ENCODE results near the gene FANK1. TPM values are rescaled to one million over a fixed set of nuclear protein-coding genes. Genes with fewer than 3 reads are reported as not detected.

The FANK1 gene
- total and polyA plus RNA-seq, 2 donors from 2014 or later: 8.6 to 13.4 TPM

GRCh38 chr10:126016882-126017281, 120.5 kb downstream of the FANK1 start:
- FAIRE-seq: no peak
- Histone ChIP-seq H3K27ac (ENCODE audit: low read depth in 2 of 2, low read length in 2 of 2) (peak overlapping the region in 1 of 2 donors; percentile 18), H3K4me1 (ENCODE audit: control insufficient read depth in 2 of 3, insufficient read depth in 2 of 3, low read depth in 1 of 3, low read length in 3 of 3) (peaks cover 0 to 24% (median 4%) of the 10 kb centered on the region in 3 donors), H3K4me3 (ENCODE audit: low read length in 3 of 3) (no peak overlapping the region), H3K36me3 (ENCODE audit: control insufficient read depth in 2 of 3, insufficient read depth in 3 of 3, low read length in 3 of 3) (peaks cover 0 to 2% (median 0%) of the 10 kb centered on the region in 3 donors), H3K9me3 (ENCODE audit: control insufficient read depth in 2 of 3, insufficient read depth in 1 of 3, low read length in 3 of 3) (no peaks in the 10 kb centered on the region), H3K27me3 (ENCODE audit: control insufficient read depth, insufficient read depth, low read length) (no peaks in the 10 kb centered on the region), H3K9ac (ENCODE audit: low read length in 3 of 3) (no peak overlapping the region)
- TF ChIP-seq, protein P1, sequence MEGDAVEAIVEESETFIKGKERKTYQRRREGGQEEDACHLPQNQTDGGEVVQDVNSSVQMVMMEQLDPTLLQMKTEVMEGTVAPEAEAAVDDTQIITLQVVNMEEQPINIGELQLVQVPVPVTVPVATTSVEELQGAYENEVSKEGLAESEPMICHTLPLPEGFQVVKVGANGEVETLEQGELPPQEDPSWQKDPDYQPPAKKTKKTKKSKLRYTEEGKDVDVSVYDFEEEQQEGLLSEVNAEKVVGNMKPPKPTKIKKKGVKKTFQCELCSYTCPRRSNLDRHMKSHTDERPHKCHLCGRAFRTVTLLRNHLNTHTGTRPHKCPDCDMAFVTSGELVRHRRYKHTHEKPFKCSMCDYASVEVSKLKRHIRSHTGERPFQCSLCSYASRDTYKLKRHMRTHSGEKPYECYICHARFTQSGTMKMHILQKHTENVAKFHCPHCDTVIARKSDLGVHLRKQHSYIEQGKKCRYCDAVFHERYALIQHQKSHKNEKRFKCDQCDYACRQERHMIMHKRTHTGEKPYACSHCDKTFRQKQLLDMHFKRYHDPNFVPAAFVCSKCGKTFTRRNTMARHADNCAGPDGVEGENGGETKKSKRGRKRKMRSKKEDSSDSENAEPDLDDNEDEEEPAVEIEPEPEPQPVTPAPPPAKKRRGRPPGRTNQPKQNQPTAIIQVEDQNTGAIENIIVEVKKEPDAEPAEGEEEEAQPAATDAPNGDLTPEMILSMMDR (IDR thresholded peaks at IDR 0.05; ENCODE audit: borderline replicate concordance, extremely low read depth, insufficient read depth): no peak
- DNase-seq: no peak
- intact Hi-C loops (cut with DNase I): no loop called here

- no peak overlapping the region for H3K4me3 ChIP-seq (ENCODE audit: low read length in 3 of 3)
- TF ChIP-seq, protein P1 (IDR thresholded peaks at IDR 0.05; ENCODE audit: borderline replicate concordance, extremely low read depth, insufficient read depth): no peak
- peaks cover 0 to 2% (median 0%) of the 10 kb centered on the region in 3 donors for H3K36me3 ChIP-seq (ENCODE audit: control insufficient read depth in 2 of 3, insufficient read depth in 3 of 3, low read length in 3 of 3)
- DNase-seq: no peak
- H3K9ac ChIP-seq (ENCODE audit: low read length in 3 of 3): no peak overlapping the region
- H3K27ac ChIP-seq (ENCODE audit: low read depth in 2 of 2, low read length in 2 of 2): no peak overlapping the region
- FAIRE-seq: no peak
- intact Hi-C loops (cut with DNase I): no loop called here
- H3K4me1 ChIP-seq (ENCODE audit: control insufficient read depth in 2 of 3, insufficient read depth in 2 of 3, low read depth in 1 of 3, low read length in 3 of 3): peaks cover 0 to 27% (median 4%) of the 10 kb centered on the region in 3 donors
- H3K27me3 ChIP-seq (ENCODE audit: control insufficient read depth, insufficient read depth, low read length): no peaks in the 10 kb centered on the region
- H3K9me3 ChIP-seq (ENCODE audit: control insufficient read depth in 2 of 3, insufficient read depth in 1 of 3, low read length in 3 of 3): no peaks in the 10 kb centered on the region
These were observed 121.7 kb downstream of the FANK1 start for GRCh38 chr10:126017961-126018560.

GRCh38 chr10:126021833-126022500, 125.6 kb downstream of the FANK1 start:
- Histone ChIP-seq H3K27ac (ENCODE audit: low read depth in 2 of 2, low read length in 2 of 2) (no peak overlapping the region), H3K9me3 (ENCODE audit: control insufficient read depth in 2 of 3, insufficient read depth in 1 of 3, low read length in 3 of 3) (no peaks in the 10 kb centered on the region), H3K27me3 (ENCODE audit: control insufficient read depth, insufficient read depth, low read length) (no peaks in the 10 kb centered on the region), H3K4me1 (ENCODE audit: control insufficient read depth in 2 of 3, insufficient read depth in 2 of 3, low read depth in 1 of 3, low read length in 3 of 3) (peaks cover 0 to 12% (median 0%) of the 10 kb centered on the region in 3 donors), H3K4me3 (ENCODE audit: low read length in 3 of 3) (no peak overlapping the region), H3K9ac (ENCODE audit: low read length in 3 of 3) (no peak overlapping the region), H3K36me3 (ENCODE audit: control insufficient read depth in 2 of 3, insufficient read depth in 3 of 3, low read length in 3 of 3) (peaks cover 0 to 2% (median 0%) of the 10 kb centered on the region in 3 donors)
- intact Hi-C loops (cut with DNase I): no loop called here
- DNase-seq (no peak), FAIRE-seq (no peak)
- TF ChIP-seq, protein P1 (IDR thresholded peaks at IDR 0.05; ENCODE audit: borderline replicate concordance, extremely low read depth, insufficient read depth): no peak

Data from kidney (tissue), 14 donors.